MCF 10A (cell line): ENCODE data around the gene IMMP2L. TPM values are rescaled to one million over a fixed set of nuclear protein-coding genes. Genes with fewer than 3 reads are reported as not detected.
A peak's percentile ranks its signal among the peaks of the same experiment; 100 is the strongest.

Experiments used
- BruUV-seq: library from RNA; stranded (reverse); fragments of 400-500 nt; replicated peaks from 2 replicates; lab custom pipeline; 2021; lab: Mats Ljungman, UMichigan
- CTCF ChIA-PET: fragments of 300-600 bp; sonication (Branson Sonifier 250); formaldehyde crosslinking; extraction: SDS; loops from one replicate; lab custom pipeline; 2021; ENCODE audit warnings: antibody characterized with exemption, inconsistent platforms; lab: Yijun Ruan, JAX
- POLR2A ChIA-PET: fragments of 300-600, 350-650 bp; sonication (Branson Sonifier 250); formaldehyde crosslinking; extraction: SDS; loops from one replicate; lab custom pipeline; 2020; ENCODE audit warnings: antibody characterized with exemption, inconsistent platforms; lab: Yijun Ruan, JAX
- DNase-seq: peaks from one replicate; pipeline ENCODE4 v3.0.0-alpha.2; 2018; ENCODE audit not compliant: unreplicated experiment
- H3K27ac Mint-ChIP-seq: one replicate; pipeline ENCODE4 v1.8.0; 2022; ENCODE audit warnings: mild to moderate bottlenecking, low read depth, mixed read lengths; ENCODE audit not compliant: unreplicated experiment
- H3K27me3 Mint-ChIP-seq: one replicate; pipeline ENCODE4 v1.8.0; 2022; ENCODE audit warnings: mixed read lengths; ENCODE audit not compliant: insufficient read depth, unreplicated experiment
- H3K36me3 Mint-ChIP-seq: one replicate; pipeline ENCODE4 v1.8.0; 2022; ENCODE audit warnings: mild to moderate bottlenecking, moderate library complexity, mixed read lengths; ENCODE audit not compliant: insufficient read depth, unreplicated experiment
- H3K4me1 Mint-ChIP-seq: one replicate; pipeline ENCODE4 v1.8.0; 2022; ENCODE audit warnings: mixed read lengths; ENCODE audit not compliant: insufficient read depth, unreplicated experiment
- H3K4me3 Mint-ChIP-seq: one replicate; pipeline ENCODE4 v1.8.0; 2022; ENCODE audit warnings: mild to moderate bottlenecking, moderate library complexity, mixed read lengths; ENCODE audit not compliant: unreplicated experiment
- H3K9me3 Mint-ChIP-seq: one replicate; pipeline ENCODE4 v1.8.0; 2022; ENCODE audit warnings: mixed read lengths; ENCODE audit not compliant: unreplicated experiment
- intact Hi-C: fragments of 100-400 bp; cut with micrococcal nuclease; formaldehyde crosslinking; loops from 2 replicates; pipeline ENCODE4 v1.14.1; 2022
- total RNA-seq: library from RNA; stranded (reverse); gene quantifications from 2 replicates; pipeline ENCODE4 v1.2.3, GENCODE V29; 2022
- TF ChIP-seq, protein P1 (sequence below): fragments of 200-600 bp; IDR thresholded peaks from one replicate; pipeline ENCODE4 v1.8.0; 2022; ENCODE audit warnings: antibody characterized with exemption, mild to moderate bottlenecking; ENCODE audit not compliant: unreplicated experiment

The IMMP2L gene
- total RNA-seq, 1 experiment from 2014 or later = 23.7 TPM

DNA sequence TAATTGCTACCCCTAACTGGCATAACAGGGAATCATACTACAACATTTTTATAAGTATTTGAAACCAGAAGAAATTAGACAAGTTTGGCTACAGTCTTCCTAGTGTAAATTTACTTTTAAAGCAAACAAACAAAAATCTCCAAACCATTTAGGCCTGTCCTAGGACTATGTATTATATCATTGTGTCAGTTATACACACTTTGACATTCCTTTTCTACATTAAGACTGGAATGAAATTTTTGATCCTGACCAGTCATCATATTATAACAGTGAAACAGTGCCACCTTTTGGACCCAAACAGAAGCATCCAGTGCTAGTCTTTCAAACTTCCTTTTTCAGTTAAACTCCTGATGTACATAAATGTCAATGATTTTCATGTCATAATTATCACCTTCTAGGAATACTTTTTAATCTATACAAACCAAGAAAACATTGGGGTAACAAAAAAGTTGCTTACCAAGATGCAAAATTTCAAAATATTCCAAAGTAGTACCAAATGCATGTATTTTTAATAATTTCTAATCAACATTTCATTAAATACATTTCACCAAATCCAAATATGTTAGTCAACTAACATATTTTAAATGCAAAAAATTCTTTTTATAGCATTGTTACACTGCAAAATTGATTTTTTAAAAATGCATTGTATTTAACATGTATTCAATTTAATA lies 75.7 kb downstream of the IMMP2L start:
- CTCF ChIA-PET = interaction anchor here (0.6 to 0.8 kb wide), 2 partner anchors 12 to 1121 kb away, joined by 3 to 5 read pairs; no protein-coding TSS in a partner anchor
- H3K4me3 Mint-ChIP-seq = no peak overlapping the region
- no TSS peak for BruUV-seq
- H3K36me3 Mint-ChIP-seq = no peaks in the 10 kb centered on the region
- POLR2A ChIA-PET = no interaction called here
- H3K9me3 Mint-ChIP-seq = no peaks in the 10 kb centered on the region
- no peaks in the 10 kb centered on the region for H3K27me3 Mint-ChIP-seq
- no peaks in the 10 kb centered on the region for H3K4me1 Mint-ChIP-seq
- TF ChIP-seq, protein P1, sequence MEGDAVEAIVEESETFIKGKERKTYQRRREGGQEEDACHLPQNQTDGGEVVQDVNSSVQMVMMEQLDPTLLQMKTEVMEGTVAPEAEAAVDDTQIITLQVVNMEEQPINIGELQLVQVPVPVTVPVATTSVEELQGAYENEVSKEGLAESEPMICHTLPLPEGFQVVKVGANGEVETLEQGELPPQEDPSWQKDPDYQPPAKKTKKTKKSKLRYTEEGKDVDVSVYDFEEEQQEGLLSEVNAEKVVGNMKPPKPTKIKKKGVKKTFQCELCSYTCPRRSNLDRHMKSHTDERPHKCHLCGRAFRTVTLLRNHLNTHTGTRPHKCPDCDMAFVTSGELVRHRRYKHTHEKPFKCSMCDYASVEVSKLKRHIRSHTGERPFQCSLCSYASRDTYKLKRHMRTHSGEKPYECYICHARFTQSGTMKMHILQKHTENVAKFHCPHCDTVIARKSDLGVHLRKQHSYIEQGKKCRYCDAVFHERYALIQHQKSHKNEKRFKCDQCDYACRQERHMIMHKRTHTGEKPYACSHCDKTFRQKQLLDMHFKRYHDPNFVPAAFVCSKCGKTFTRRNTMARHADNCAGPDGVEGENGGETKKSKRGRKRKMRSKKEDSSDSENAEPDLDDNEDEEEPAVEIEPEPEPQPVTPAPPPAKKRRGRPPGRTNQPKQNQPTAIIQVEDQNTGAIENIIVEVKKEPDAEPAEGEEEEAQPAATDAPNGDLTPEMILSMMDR = peak; percentile 64
- peak; percentile 64 for DNase-seq
- H3K27ac Mint-ChIP-seq = no peak overlapping the region
- intact Hi-C loops = loop anchor here (1.0 to 5.0 kb wide), 4 partner anchors 157 to 1644 kb away; no protein-coding TSS in a partner anchor

- Mint-ChIP-seq H3K27me3 (no peaks in the 10 kb centered on the region), H3K4me3 (no peak overlapping the region), H3K27ac (no peak overlapping the region), H3K4me1 (no peaks in the 10 kb centered on the region), H3K36me3 (no peaks in the 10 kb centered on the region), H3K9me3 (no peaks in the 10 kb centered on the region)
- TF ChIP-seq, protein P1 = no peak
- no peak for DNase-seq
- BruUV-seq = no TSS peak
- intact Hi-C loops = loop anchor here (1.0 to 5.0 kb wide), 4 partner anchors 157 to 1644 kb away; no protein-coding TSS in a partner anchor
- POLR2A ChIA-PET = no interaction called here
- CTCF ChIA-PET = interaction anchor here (0.6 to 1.0 kb wide), 4 partner anchors 24 to 395 kb away, joined by 3 to 6 read pairs (median 4); no protein-coding TSS in a partner anchor
Observed at GRCh38 chr7:111485701-111486380, 76.5 kb downstream of the IMMP2L start.

DNA sequence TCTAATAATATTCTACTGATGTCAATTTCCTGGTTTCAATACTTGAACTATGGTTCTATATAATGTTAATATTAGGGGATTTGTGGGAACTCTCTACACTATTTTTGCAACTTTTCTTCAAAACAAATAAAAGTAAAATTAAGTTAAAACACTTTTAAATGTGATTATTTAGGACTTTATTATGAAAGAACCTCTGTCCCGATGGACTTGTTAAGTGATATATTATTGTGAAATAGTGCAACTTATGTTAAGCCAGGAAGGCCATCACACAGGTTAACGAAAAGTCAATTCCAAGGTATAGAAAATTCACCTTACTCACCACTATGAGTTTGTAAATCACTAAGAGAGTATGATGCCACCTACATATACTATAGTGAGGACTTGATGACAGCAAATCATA lies 79.2 kb downstream of the IMMP2L start:
- Mint-ChIP-seq H3K4me3 (no peak overlapping the region), H3K36me3 (no peaks in the 10 kb centered on the region), H3K4me1 (no peaks in the 10 kb centered on the region), H3K9me3 (no peaks in the 10 kb centered on the region), H3K27me3 (no peaks in the 10 kb centered on the region), H3K27ac (no peak overlapping the region)
- ChIA-PET POLR2A (no interaction called here), CTCF (no interaction called here)
- BruUV-seq = no TSS peak
- DNase-seq = no peak
- intact Hi-C loops = no loop called here
- TF ChIP-seq, protein P1 = no peak
